ENCODE measurements around the gene INSM1. TPM values are rescaled to one million over a fixed set of nuclear protein-coding genes. Genes with fewer than 3 reads are reported as not detected.

INSM1 gene
- total and polyA plus RNA-seq, 2 donors from 2014 or later = not detected

- intact Hi-C loops (cut with DNase I) = loop anchor here (10.0 kb wide), 1 partner anchor 65 kb away; no protein-coding TSS in a partner anchor
- Histone ChIP-seq H3K9me3 (ENCODE audit: control insufficient read depth in 2 of 3, insufficient read depth in 1 of 3, low read length in 3 of 3) (no peaks in the 10 kb centered on the region), H3K36me3 (ENCODE audit: control insufficient read depth in 2 of 3, insufficient read depth in 3 of 3, low read length in 3 of 3) (no peaks in the 10 kb centered on the region), H3K27ac (ENCODE audit: low read depth in 2 of 2, low read length in 2 of 2) (no peak overlapping the region), H3K27me3 (ENCODE audit: control insufficient read depth, insufficient read depth, low read length) (peaks cover 52% of the 10 kb centered on the region), H3K9ac (ENCODE audit: low read length in 3 of 3) (no peak overlapping the region), H3K4me3 (ENCODE audit: low read length in 3 of 3) (no peak overlapping the region), H3K4me1 (ENCODE audit: control insufficient read depth in 2 of 3, insufficient read depth in 2 of 3, low read depth in 1 of 3, low read length in 3 of 3) (peaks cover 0 to 8% (median 0%) of the 10 kb centered on the region in 3 donors)
- no peak for TF ChIP-seq CTCF (IDR thresholded peaks at IDR 0.05; ENCODE audit: borderline replicate concordance, extremely low read depth, insufficient read depth)
- no peak for FAIRE-seq
- no peak for DNase-seq
Measured at GRCh38 chr20:20370094-20370575, 2.2 kb downstream of the INSM1 start.

GRCh38 chr20:20371083-20371482 is 3.2 kb downstream of the INSM1 start:
- no peaks in the 10 kb centered on the region for H3K36me3 ChIP-seq (ENCODE audit: control insufficient read depth in 2 of 3, insufficient read depth in 3 of 3, low read length in 3 of 3)
- FAIRE-seq (no peak), DNase-seq (no peak)
- H3K27ac ChIP-seq (ENCODE audit: low read depth in 2 of 2, low read length in 2 of 2) = no peak overlapping the region
- intact Hi-C loops (cut with DNase I) = loop anchor here (10.0 kb wide), 1 partner anchor 64 kb away; no protein-coding TSS in a partner anchor
- H3K27me3 ChIP-seq (ENCODE audit: control insufficient read depth, insufficient read depth, low read length) = peaks cover 44% of the 10 kb centered on the region
- no peak for TF ChIP-seq CTCF (IDR thresholded peaks at IDR 0.05; ENCODE audit: borderline replicate concordance, extremely low read depth, insufficient read depth)
- H3K9ac ChIP-seq (ENCODE audit: low read length in 3 of 3) = no peak overlapping the region
- H3K9me3 ChIP-seq (ENCODE audit: control insufficient read depth in 2 of 3, insufficient read depth in 1 of 3, low read length in 3 of 3) = no peaks in the 10 kb centered on the region
- peaks cover 0 to 8% (median 0%) of the 10 kb centered on the region in 3 donors for H3K4me1 ChIP-seq (ENCODE audit: control insufficient read depth in 2 of 3, insufficient read depth in 2 of 3, low read depth in 1 of 3, low read length in 3 of 3)
- H3K4me3 ChIP-seq (ENCODE audit: low read length in 3 of 3) = no peak overlapping the region

- no peak for TF ChIP-seq CTCF (IDR thresholded peaks at IDR 0.05; ENCODE audit: borderline replicate concordance, extremely low read depth, insufficient read depth)
- Histone ChIP-seq H3K27me3 (ENCODE audit: control insufficient read depth, insufficient read depth, low read length) (peaks cover 40% of the 10 kb centered on the region), H3K4me1 (ENCODE audit: control insufficient read depth in 2 of 3, insufficient read depth in 2 of 3, low read depth in 1 of 3, low read length in 3 of 3) (peaks cover 0 to 8% (median 0%) of the 10 kb centered on the region in 3 donors), H3K4me3 (ENCODE audit: low read length in 3 of 3) (no peak overlapping the region), H3K9ac (ENCODE audit: low read length in 3 of 3) (no peak overlapping the region), H3K9me3 (ENCODE audit: control insufficient read depth in 2 of 3, insufficient read depth in 1 of 3, low read length in 3 of 3) (no peaks in the 10 kb centered on the region), H3K27ac (ENCODE audit: low read depth in 2 of 2, low read length in 2 of 2) (no peak overlapping the region), H3K36me3 (ENCODE audit: control insufficient read depth in 2 of 3, insufficient read depth in 3 of 3, low read length in 3 of 3) (no peaks in the 10 kb centered on the region)
- intact Hi-C loops (cut with DNase I) = loop anchor here (10.0 kb wide), 1 partner anchor 63 kb away; no protein-coding TSS in a partner anchor
- DNase-seq = no peak
- FAIRE-seq = no peak
Measured at GRCh38 chr20:20371681-20372080, 3.8 kb downstream of the INSM1 start.

Data from kidney (tissue), 14 donors.